Endothelial cell (in vitro differentiated cells): ENCODE data around the gene KLHL3. TPM values are rescaled to one million over a fixed set of nuclear protein-coding genes. Genes with fewer than 3 reads are reported as not detected.

Experiments
- DNase-seq: peaks from one replicate; pipeline ENCODE4 v3.0.0; 2021; ENCODE audit warnings: low spot score
- H3K27ac Mint-ChIP-seq: one replicate; pipeline ENCODE4 v1.8.0; 2021; ENCODE audit warnings: mixed read lengths, inconsistent platforms; ENCODE audit not compliant: unreplicated experiment
- H3K27me3 Mint-ChIP-seq: one replicate; pipeline ENCODE4 v1.8.0; 2021; ENCODE audit warnings: mild to moderate bottlenecking, moderate library complexity, mixed read lengths, inconsistent platforms; ENCODE audit not compliant: unreplicated experiment
- H3K36me3 Mint-ChIP-seq: one replicate; pipeline ENCODE4 v1.8.0; 2021; ENCODE audit warnings: mild to moderate bottlenecking, low read depth, mixed read lengths, inconsistent platforms; ENCODE audit not compliant: unreplicated experiment
- H3K4me1 Mint-ChIP-seq: one replicate; pipeline ENCODE4 v1.8.0; 2021; ENCODE audit warnings: mild to moderate bottlenecking, mixed read lengths, inconsistent platforms; ENCODE audit not compliant: unreplicated experiment
- H3K4me3 Mint-ChIP-seq: one replicate; pipeline ENCODE4 v1.8.0; 2021; ENCODE audit warnings: mild to moderate bottlenecking, mixed read lengths, inconsistent platforms; ENCODE audit not compliant: unreplicated experiment
- H3K9me3 Mint-ChIP-seq: one replicate; pipeline ENCODE4 v1.8.0; 2021; ENCODE audit warnings: mixed read lengths, inconsistent platforms; ENCODE audit not compliant: unreplicated experiment
- CTCF ChIP-seq: fragments of 200-600 bp; sonication (generic); IDR thresholded peaks from one replicate; pipeline ENCODE4 v1.5.0; 2021; ENCODE audit warnings: antibody characterized with exemption; ENCODE audit not compliant: unreplicated experiment
- total RNA-seq: library from RNA; stranded (reverse); fragmentation: NEBNext Ultra II Directional; extraction: Animal tissue kit (Norgen Biotek cat#: 25700); gene quantifications from one replicate; pipeline ENCODE4 v1.2.1, GENCODE V29; 2021; ENCODE audit not compliant: unreplicated experiment

Gene KLHL3
- total RNA-seq, 1 donor from 2014 or later = 200 TPM

GRCh38 chr5:137619191-137619870 is 116.6 kb downstream of the KLHL3 start:
- Mint-ChIP-seq H3K27ac (no peak overlapping the region), H3K27me3 (peaks cover 3% of the 10 kb centered on the region), H3K4me3 (no peak overlapping the region), H3K4me1 (peaks cover 17% of the 10 kb centered on the region), H3K36me3 (peaks cover 49% of the 10 kb centered on the region), H3K9me3 (no peaks in the 10 kb centered on the region)
- no peak for TF ChIP-seq CTCF
- no peak for DNase-seq

- H3K9me3 Mint-ChIP-seq = no peaks in the 10 kb centered on the region
- H3K27ac Mint-ChIP-seq = no peak overlapping the region
- peaks cover 6% of the 10 kb centered on the region for H3K27me3 Mint-ChIP-seq
- no peak overlapping the region for H3K4me3 Mint-ChIP-seq
- H3K36me3 Mint-ChIP-seq = peaks cover 50% of the 10 kb centered on the region
- DNase-seq = no peak
- no peak for TF ChIP-seq CTCF
- peaks cover 26% of the 10 kb centered on the region for H3K4me1 Mint-ChIP-seq
Observed at GRCh38 chr5:137618476-137618875, 117.4 kb downstream of the KLHL3 start.

DNA sequence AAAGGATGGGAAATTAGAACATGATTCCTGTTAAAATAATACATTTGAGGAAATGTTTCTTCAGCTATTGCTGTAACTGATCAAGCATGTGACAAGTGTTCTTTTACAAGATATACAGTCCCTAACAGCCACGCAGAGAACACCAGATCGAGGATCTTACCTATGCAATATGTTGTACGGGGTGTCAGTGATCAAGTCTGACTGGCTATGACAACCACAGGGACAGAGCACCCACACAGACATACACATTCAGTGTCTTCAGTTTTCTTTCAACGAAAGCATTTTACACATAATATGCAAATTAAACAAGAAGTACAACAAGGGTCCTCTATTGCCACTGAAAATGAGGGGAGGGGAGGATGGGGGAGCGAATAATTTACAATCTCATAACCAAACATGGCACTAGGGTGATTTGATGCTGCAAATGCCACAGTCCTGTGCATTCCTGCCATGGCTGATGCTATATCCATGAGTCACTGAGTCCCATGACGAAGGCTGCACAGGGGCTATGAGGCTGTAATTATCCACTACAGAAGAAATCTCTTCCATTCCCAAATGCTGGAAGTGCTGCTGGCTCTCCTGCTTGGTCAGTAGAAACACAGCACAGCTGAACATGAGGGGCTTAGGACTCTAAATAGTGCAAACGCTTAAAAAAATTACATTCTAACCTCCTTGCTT is 118.2 kb downstream of the KLHL3 start:
- no peak overlapping the region for H3K4me3 Mint-ChIP-seq
- peaks cover 31% of the 10 kb centered on the region for H3K4me1 Mint-ChIP-seq
- H3K36me3 Mint-ChIP-seq = peaks cover 49% of the 10 kb centered on the region
- H3K27ac Mint-ChIP-seq = no peak overlapping the region
- DNase-seq = no peak
- H3K27me3 Mint-ChIP-seq = peaks cover 6% of the 10 kb centered on the region
- H3K9me3 Mint-ChIP-seq = no peaks in the 10 kb centered on the region
- no peak for TF ChIP-seq CTCF

GRCh38 chr5:137616046-137616445 is 119.8 kb downstream of the KLHL3 start:
- Mint-ChIP-seq H3K9me3 (no peaks in the 10 kb centered on the region), H3K4me3 (no peak overlapping the region), H3K27me3 (peaks cover 6% of the 10 kb centered on the region), H3K36me3 (peaks cover 36% of the 10 kb centered on the region), H3K27ac (no peak overlapping the region), H3K4me1 (peaks cover 26% of the 10 kb centered on the region)
- no peak for TF ChIP-seq CTCF
- DNase-seq = no peak

GRCh38 chr5:137615171-137615775 is 120.6 kb downstream of the KLHL3 start:
- no peak for TF ChIP-seq CTCF
- H3K27me3 Mint-ChIP-seq = peaks cover 12% of the 10 kb centered on the region
- H3K27ac Mint-ChIP-seq = no peak overlapping the region
- H3K4me3 Mint-ChIP-seq = no peak overlapping the region
- peaks cover 30% of the 10 kb centered on the region for H3K36me3 Mint-ChIP-seq
- peaks cover 25% of the 10 kb centered on the region for H3K4me1 Mint-ChIP-seq
- DNase-seq = no peak
- no peaks in the 10 kb centered on the region for H3K9me3 Mint-ChIP-seq
